ENCODE data around the gene MLC1.

Gene MLC1

GRCh38 chr22:50058906-50059880, 26.0 kb downstream of the MLC1 start:
- Histone ChIP-seq H3K36me3 (ENCODE audit: control insufficient read depth, insufficient read depth, low read length) (no peaks in the 10 kb centered on the region), H3K9me3 (ENCODE audit: control insufficient read depth, low read length) (no peaks in the 10 kb centered on the region), H3K4me3 (ENCODE audit: insufficient read depth, low read depth, low read length, poor library complexity, severe bottlenecking) (no peak overlapping the region), H3K4me1 (ENCODE audit: control insufficient read depth, insufficient read depth, low read length, poor library complexity, severe bottlenecking) (no peaks in the 10 kb centered on the region), H3K27ac (ENCODE audit: insufficient read depth, low read length, poor library complexity, severe bottlenecking) (no peak overlapping the region), H3K27me3 (replicated peaks; ENCODE audit: control insufficient read depth, insufficient read depth, low read length, poor library complexity, severe bottlenecking) (peaks cover 13% of the 10 kb centered on the region)
- DNase-seq, result no peak

DNA sequence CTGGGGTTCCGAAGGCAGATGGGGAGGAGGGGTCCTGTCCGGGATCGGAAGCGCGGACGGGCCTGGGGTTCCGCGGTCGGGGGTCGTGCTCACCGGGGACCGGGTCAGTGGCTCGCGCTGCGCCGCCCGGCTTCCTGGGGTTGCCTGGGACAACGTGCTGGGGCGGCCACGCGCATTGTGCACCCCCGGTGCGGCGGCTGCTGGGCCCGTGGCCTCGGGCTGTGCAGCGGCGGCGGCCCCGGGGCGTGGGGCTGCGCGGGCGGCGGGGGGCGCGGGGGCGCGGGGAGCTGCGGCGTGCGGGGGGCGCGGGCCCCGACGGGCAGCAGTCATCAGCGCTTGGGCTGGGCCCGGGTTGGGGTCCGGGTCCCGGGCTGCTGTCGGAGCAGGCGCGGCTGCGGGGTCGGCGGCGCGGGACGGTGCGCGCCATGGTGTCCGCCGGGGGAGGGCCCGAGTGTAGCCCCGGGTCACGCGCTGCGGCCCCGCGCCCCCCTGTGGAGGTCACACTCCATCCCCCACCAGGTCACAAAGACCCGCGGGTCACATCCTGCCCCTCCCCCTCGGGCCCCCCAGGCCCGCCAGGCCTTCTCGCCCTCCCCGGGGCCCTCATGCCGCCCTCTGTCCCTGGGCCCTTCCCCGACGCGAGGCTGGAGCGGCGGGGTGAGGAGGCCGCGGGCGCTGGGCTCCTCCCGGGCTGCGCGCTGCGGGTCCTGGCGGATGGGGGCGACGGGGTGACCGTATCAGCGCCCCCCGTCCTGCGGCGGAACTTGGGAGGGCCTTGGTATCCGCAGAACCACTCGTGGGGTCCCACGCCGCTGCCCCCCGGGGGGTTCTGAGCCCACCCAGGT, 26.9 kb downstream of the MLC1 start, which contains the start of gene TTLL8:
Gene TTLL8 (minus strand): TSS at position 238 of the 845 bp plus-strand sequence.
- Histone ChIP-seq H3K4me3 (ENCODE audit: insufficient read depth, low read depth, low read length, poor library complexity, severe bottlenecking) (no peak within 1 kb of the TSS), H3K4me1 (ENCODE audit: control insufficient read depth, insufficient read depth, low read length, poor library complexity, severe bottlenecking) (no peaks in the 10 kb centered on the region), H3K36me3 (ENCODE audit: control insufficient read depth, insufficient read depth, low read length) (no peaks in the 10 kb centered on the region), H3K27me3 (replicated peaks; ENCODE audit: control insufficient read depth, insufficient read depth, low read length, poor library complexity, severe bottlenecking) (peaks cover 13% of the 10 kb centered on the region), H3K27ac (ENCODE audit: insufficient read depth, low read length, poor library complexity, severe bottlenecking) (no peak within 1 kb of the TSS), H3K9me3 (ENCODE audit: control insufficient read depth, low read length) (no peaks in the 10 kb centered on the region)
- DNase-seq, result no peak

- Histone ChIP-seq H3K4me1 (ENCODE audit: control insufficient read depth, insufficient read depth, low read length, poor library complexity, severe bottlenecking) (no peaks in the 10 kb centered on the region), H3K9me3 (ENCODE audit: control insufficient read depth, low read length) (no peaks in the 10 kb centered on the region), H3K4me3 (ENCODE audit: insufficient read depth, low read depth, low read length, poor library complexity, severe bottlenecking) (no peak overlapping the region), H3K27ac (ENCODE audit: insufficient read depth, low read length, poor library complexity, severe bottlenecking) (no peak overlapping the region), H3K36me3 (ENCODE audit: control insufficient read depth, insufficient read depth, low read length) (no peaks in the 10 kb centered on the region), H3K27me3 (replicated peaks; ENCODE audit: control insufficient read depth, insufficient read depth, low read length, poor library complexity, severe bottlenecking) (peaks cover 13% of the 10 kb centered on the region)
- DNase-seq, result no peak
These were observed 27.8 kb downstream of the MLC1 start for GRCh38 chr22:50057278-50058060.

GRCh38 chr22:50056214-50056972, 28.8 kb downstream of the MLC1 start:
- no peaks in the 10 kb centered on the region for H3K36me3 ChIP-seq (ENCODE audit: control insufficient read depth, insufficient read depth, low read length)

GRCh38 chr22:50053861-50054260, 31.4 kb downstream of the MLC1 start:
- peaks cover 13% of the 10 kb centered on the region for H3K27me3 ChIP-seq (replicated peaks; ENCODE audit: control insufficient read depth, insufficient read depth, low read length, poor library complexity, severe bottlenecking)
- no peaks in the 10 kb centered on the region for H3K36me3 ChIP-seq (ENCODE audit: control insufficient read depth, insufficient read depth, low read length)
- H3K27ac ChIP-seq (ENCODE audit: insufficient read depth, low read length, poor library complexity, severe bottlenecking), result no peak overlapping the region
- no peaks in the 10 kb centered on the region for H3K9me3 ChIP-seq (ENCODE audit: control insufficient read depth, low read length)
- no peak overlapping the region for H3K4me3 ChIP-seq (ENCODE audit: insufficient read depth, low read depth, low read length, poor library complexity, severe bottlenecking)
- DNase-seq, result no peak
- H3K4me1 ChIP-seq (ENCODE audit: control insufficient read depth, insufficient read depth, low read length, poor library complexity, severe bottlenecking), result no peaks in the 10 kb centered on the region

More at GRCh38 chr22:50056214-50056972, 28.8 kb downstream of the MLC1 start:
- no peak for DNase-seq
- Histone ChIP-seq H3K27ac (ENCODE audit: insufficient read depth, low read length, poor library complexity, severe bottlenecking) (no peak overlapping the region), H3K4me1 (ENCODE audit: control insufficient read depth, insufficient read depth, low read length, poor library complexity, severe bottlenecking) (no peaks in the 10 kb centered on the region), H3K27me3 (replicated peaks; ENCODE audit: control insufficient read depth, insufficient read depth, low read length, poor library complexity, severe bottlenecking) (peaks cover 13% of the 10 kb centered on the region), H3K9me3 (ENCODE audit: control insufficient read depth, low read length) (no peaks in the 10 kb centered on the region), H3K4me3 (ENCODE audit: insufficient read depth, low read depth, low read length, poor library complexity, severe bottlenecking) (no peak overlapping the region)

GRCh38 chr22:50051930-50052329, 33.3 kb downstream of the MLC1 start:
- H3K9me3 ChIP-seq (ENCODE audit: control insufficient read depth, low read length), result no peaks in the 10 kb centered on the region
- H3K4me3 ChIP-seq (ENCODE audit: insufficient read depth, low read depth, low read length, poor library complexity, severe bottlenecking), result no peak overlapping the region
- no peaks in the 10 kb centered on the region for H3K36me3 ChIP-seq (ENCODE audit: control insufficient read depth, insufficient read depth, low read length)
- H3K27ac ChIP-seq (ENCODE audit: insufficient read depth, low read length, poor library complexity, severe bottlenecking), result no peak overlapping the region
- H3K27me3 ChIP-seq (replicated peaks; ENCODE audit: control insufficient read depth, insufficient read depth, low read length, poor library complexity, severe bottlenecking), result peaks cover 11% of the 10 kb centered on the region
- no peak for DNase-seq
- no peaks in the 10 kb centered on the region for H3K4me1 ChIP-seq (ENCODE audit: control insufficient read depth, insufficient read depth, low read length, poor library complexity, severe bottlenecking)

- DNase-seq, result no peak
- no peak overlapping the region for H3K27ac ChIP-seq (ENCODE audit: insufficient read depth, low read length, poor library complexity, severe bottlenecking)
- H3K9me3 ChIP-seq (ENCODE audit: control insufficient read depth, low read length), result no peaks in the 10 kb centered on the region
- peaks cover 6% of the 10 kb centered on the region for H3K4me1 ChIP-seq (ENCODE audit: control insufficient read depth, insufficient read depth, low read length, poor library complexity, severe bottlenecking)
- no peaks in the 10 kb centered on the region for H3K36me3 ChIP-seq (ENCODE audit: control insufficient read depth, insufficient read depth, low read length)
- peaks cover 5% of the 10 kb centered on the region for H3K27me3 ChIP-seq (replicated peaks; ENCODE audit: control insufficient read depth, insufficient read depth, low read length, poor library complexity, severe bottlenecking)
- no peak overlapping the region for H3K4me3 ChIP-seq (ENCODE audit: insufficient read depth, low read depth, low read length, poor library complexity, severe bottlenecking)
These were observed 35.7 kb downstream of the MLC1 start for GRCh38 chr22:50049299-50050195.

DNA sequence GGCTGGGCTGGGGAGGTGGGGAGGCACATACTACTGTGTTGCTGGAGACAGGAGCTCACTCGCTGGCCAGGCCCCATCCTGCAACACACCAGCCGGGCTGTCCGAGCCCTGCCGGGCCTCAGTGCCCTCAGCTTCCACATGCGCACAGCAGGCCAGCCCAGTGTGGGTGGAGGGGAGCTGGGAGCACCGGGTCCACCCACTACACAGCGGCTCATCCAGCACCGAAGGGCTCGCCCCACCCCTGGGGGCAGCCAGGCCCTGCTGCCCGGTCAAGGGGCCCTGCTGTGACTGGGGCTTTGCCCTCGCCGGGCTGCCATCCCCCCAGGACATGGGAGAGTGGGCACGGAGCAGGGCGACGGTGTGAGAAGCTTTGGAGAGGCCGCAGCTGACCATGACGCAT, 36.4 kb downstream of the MLC1 start:
- Histone ChIP-seq H3K4me3 (ENCODE audit: insufficient read depth, low read depth, low read length, poor library complexity, severe bottlenecking) (no peak overlapping the region), H3K36me3 (ENCODE audit: control insufficient read depth, insufficient read depth, low read length) (no peaks in the 10 kb centered on the region), H3K4me1 (ENCODE audit: control insufficient read depth, insufficient read depth, low read length, poor library complexity, severe bottlenecking) (peaks cover 10% of the 10 kb centered on the region), H3K9me3 (ENCODE audit: control insufficient read depth, low read length) (no peaks in the 10 kb centered on the region), H3K27ac (ENCODE audit: insufficient read depth, low read length, poor library complexity, severe bottlenecking) (no peak overlapping the region), H3K27me3 (replicated peaks; ENCODE audit: control insufficient read depth, insufficient read depth, low read length, poor library complexity, severe bottlenecking) (peaks cover 5% of the 10 kb centered on the region)
- DNase-seq, result no peak

All from effector memory CD4-positive, alpha-beta T cell (primary cell).